Liver (tissue), 3 donors: ENCODE results near the gene SOWAHA.

ENCODE experiments used
- CTCF ChIP-seq: fragments of 150-350 bp; IDR thresholded peaks from 2 replicates; pipeline ENCODE4 v1.5.1; 2017; ENCODE audit warnings: improper control_type of control experiment, low read depth, low read length; ENCODE audit not compliant: missing input control
- FOXA1 ChIP-seq: IDR thresholded peaks from 2 replicates; pipeline ENCODE4 v1.6.1; 2016; ENCODE audit warnings: antibody characterized with exemption
- FOXA2 ChIP-seq: IDR thresholded peaks from 2 replicates; pipeline ENCODE4 v1.6.1; 2016; ENCODE audit warnings: antibody characterized with exemption
- GABPA ChIP-seq, 2 donors: IDR thresholded peaks in 1 of 2; conservative IDR thresholded peaks in 1 of 2; 2 replicates each; pipeline ENCODE4 v1.6.1; 2016; ENCODE audit warnings: antibody characterized with exemption in 2 of 2, mild to moderate bottlenecking in 1 of 2, moderate library complexity in 1 of 2
- JUND ChIP-seq, 2 donors: IDR thresholded peaks; 2 replicates each; pipeline ENCODE4 v1.6.1; 2016; ENCODE audit warnings: antibody characterized with exemption in 2 of 2
- RAD21 ChIP-seq, 2 donors: IDR thresholded peaks; 2 replicates each; pipeline ENCODE4 v1.6.1; 2016; ENCODE audit warnings: antibody characterized with exemption in 2 of 2, mild to moderate bottlenecking in 2 of 2
- RXRA ChIP-seq, 2 donors: IDR thresholded peaks; 2 replicates each; pipeline ENCODE4 v1.6.1; 2017 to 2018; ENCODE audit warnings: antibody characterized with exemption in 2 of 2, mild to moderate bottlenecking in 1 of 2
- SP1 ChIP-seq: IDR thresholded peaks from 2 replicates; pipeline ENCODE4 v1.6.1; 2018; ENCODE audit warnings: antibody characterized with exemption, mild to moderate bottlenecking
- TAF1 ChIP-seq: conservative IDR thresholded peaks from 2 replicates; pipeline ENCODE4 v1.6.1; 2016; ENCODE audit warnings: antibody characterized with exemption, mild to moderate bottlenecking
- ZBTB33 ChIP-seq: IDR thresholded peaks from 2 replicates; pipeline ENCODE4 v1.6.1; 2016; ENCODE audit warnings: antibody characterized with exemption
- donor health status: healthy.
- donor health status: healthy.

GRCh38 chr5:132865668-132866341 is 52.7 kb downstream of the SOWAHA start:
- TF ChIP-seq CTCF (no peak), FOXA2 (no peak), TAF1 (no peak), RXRA (IDR thresholded peaks at IDR 0.05) (no peak), RAD21 (IDR thresholded peaks at IDR 0.05) (no peak), ZBTB33 (no peak), JUND (IDR thresholded peaks at IDR 0.05) (no peak), FOXA1 (no peak), SP1 (no peak), GABPA (IDR thresholded peaks at IDR 0.05 in 1 of 2, conservative IDR thresholded peaks at IDR 0.05 in 1 of 2) (no peak)
